ENCODE results near the gene COLEC12.

Gene COLEC12

GRCh38 chr18:321865-322467 lies 178.5 kb downstream of the COLEC12 start:
- no peak for DNase-seq (ENCODE audit: extremely low spot score)
- POLR2A ChIA-PET = no interaction called here
- CTCF ChIA-PET = interaction anchor here (1.2 kb wide), 1 partner anchor 10 kb away, joined by 3 read pairs; no protein-coding TSS in a partner anchor
- TF ChIP-seq CTCF (IDR thresholded peaks at IDR 0.05; ENCODE audit: control extremely low read depth, extremely low read depth, low read depth, missing control alignments) = no peak

- POLR2A ChIA-PET = no interaction called here
- DNase-seq (ENCODE audit: extremely low spot score) = no peak
- CTCF ChIA-PET = interaction anchor here (1.5 kb wide), 1 partner anchor 14 kb away, joined by 6 read pairs; no protein-coding TSS in a partner anchor
- no peak for TF ChIP-seq CTCF (IDR thresholded peaks at IDR 0.05; ENCODE audit: control extremely low read depth, extremely low read depth, low read depth, missing control alignments)
Observed at GRCh38 chr18:320155-320554, 180.3 kb downstream of the COLEC12 start.

GRCh38 chr18:319720-320119 lies 180.8 kb downstream of the COLEC12 start:
- CTCF ChIA-PET = interaction anchor here (1.5 kb wide), 1 partner anchor 14 kb away, joined by 6 read pairs; no protein-coding TSS in a partner anchor
- DNase-seq (ENCODE audit: extremely low spot score) = no peak
- no peak for TF ChIP-seq CTCF (IDR thresholded peaks at IDR 0.05; ENCODE audit: control extremely low read depth, extremely low read depth, low read depth, missing control alignments)
- POLR2A ChIA-PET = no interaction called here

- CTCF ChIA-PET = interaction anchor here (1.5 kb wide), 1 partner anchor 13 kb away, joined by 6 read pairs; no protein-coding TSS in a partner anchor
- POLR2A ChIA-PET = no interaction called here
- no peak for TF ChIP-seq CTCF (IDR thresholded peaks at IDR 0.05; ENCODE audit: control extremely low read depth, extremely low read depth, low read depth, missing control alignments)
Observed at GRCh38 chr18:318791-319291, 181.7 kb downstream of the COLEC12 start.

GRCh38 chr18:317618-318017 lies 182.9 kb downstream of the COLEC12 start:
- ChIA-PET CTCF (no interaction called here), POLR2A (no interaction called here)
- DNase-seq (ENCODE audit: extremely low spot score) = no peak
- no peak for TF ChIP-seq CTCF (IDR thresholded peaks at IDR 0.05; ENCODE audit: control extremely low read depth, extremely low read depth, low read depth, missing control alignments)

More at GRCh38 chr18:318791-319291, 181.7 kb downstream of the COLEC12 start:
- DNase-seq (ENCODE audit: extremely low spot score) = no peak

GRCh38 chr18:316393-316792 lies 184.1 kb downstream of the COLEC12 start:
- CTCF ChIA-PET = interaction anchor here (1.5 kb wide), 1 partner anchor 30 kb away, joined by 3 read pairs; no protein-coding TSS in a partner anchor
- POLR2A ChIA-PET = no interaction called here
- no peak for TF ChIP-seq CTCF (IDR thresholded peaks at IDR 0.05; ENCODE audit: control extremely low read depth, extremely low read depth, low read depth, missing control alignments)
- DNase-seq (ENCODE audit: extremely low spot score) = no peak

Measured in GM10248 (cell line).